ENCODE results near the gene PAX9.

PAX9 gene

GRCh38 chr14:36647824-36648753 lies 13.6 kb upstream of the PAX9 start:
- TF ChIP-seq, protein P1, sequence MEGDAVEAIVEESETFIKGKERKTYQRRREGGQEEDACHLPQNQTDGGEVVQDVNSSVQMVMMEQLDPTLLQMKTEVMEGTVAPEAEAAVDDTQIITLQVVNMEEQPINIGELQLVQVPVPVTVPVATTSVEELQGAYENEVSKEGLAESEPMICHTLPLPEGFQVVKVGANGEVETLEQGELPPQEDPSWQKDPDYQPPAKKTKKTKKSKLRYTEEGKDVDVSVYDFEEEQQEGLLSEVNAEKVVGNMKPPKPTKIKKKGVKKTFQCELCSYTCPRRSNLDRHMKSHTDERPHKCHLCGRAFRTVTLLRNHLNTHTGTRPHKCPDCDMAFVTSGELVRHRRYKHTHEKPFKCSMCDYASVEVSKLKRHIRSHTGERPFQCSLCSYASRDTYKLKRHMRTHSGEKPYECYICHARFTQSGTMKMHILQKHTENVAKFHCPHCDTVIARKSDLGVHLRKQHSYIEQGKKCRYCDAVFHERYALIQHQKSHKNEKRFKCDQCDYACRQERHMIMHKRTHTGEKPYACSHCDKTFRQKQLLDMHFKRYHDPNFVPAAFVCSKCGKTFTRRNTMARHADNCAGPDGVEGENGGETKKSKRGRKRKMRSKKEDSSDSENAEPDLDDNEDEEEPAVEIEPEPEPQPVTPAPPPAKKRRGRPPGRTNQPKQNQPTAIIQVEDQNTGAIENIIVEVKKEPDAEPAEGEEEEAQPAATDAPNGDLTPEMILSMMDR (IDR thresholded peaks at IDR 0.05; ENCODE audit: low read depth, low read length, poor library complexity, severe bottlenecking) = no peak
- TF ChIP-seq EZH2phosphoT487 (IDR thresholded peaks at IDR 0.05; ENCODE audit: borderline replicate concordance, low read length) = no peak
- Histone ChIP-seq H3K9me3 (ENCODE audit: control insufficient read depth, insufficient read depth, low read length) (peaks cover 3% of the 10 kb centered on the region; the same call in 1 of the 2 replicates), H3K9me2 (replicated peaks; ENCODE audit: control insufficient read depth, low read length) (no peaks in the 10 kb centered on the region), H3K4me3 (ENCODE audit: low read length) (no peak overlapping the region), H4K20me1 (ENCODE audit: control insufficient read depth, insufficient read depth, low read depth, low read length) (no peaks in the 10 kb centered on the region), H3K27me3 (ENCODE audit: control insufficient read depth, low read length) (no peaks in the 10 kb centered on the region), H3F3A (ENCODE audit: control insufficient read depth, insufficient read depth) (no peaks in the 10 kb centered on the region), H3K27ac (ENCODE audit: low read depth, low read length) (no peak overlapping the region), H3K79me2 (ENCODE audit: control insufficient read depth, low read length) (no peaks in the 10 kb centered on the region), H3K36me3 (ENCODE audit: control insufficient read depth, low read length) (no peaks in the 10 kb centered on the region), H3K4me1 (ENCODE audit: control insufficient read depth, low read length) (no peaks in the 10 kb centered on the region), H3K4me2 (ENCODE audit: low read length) (no peak overlapping the region)

DNA sequence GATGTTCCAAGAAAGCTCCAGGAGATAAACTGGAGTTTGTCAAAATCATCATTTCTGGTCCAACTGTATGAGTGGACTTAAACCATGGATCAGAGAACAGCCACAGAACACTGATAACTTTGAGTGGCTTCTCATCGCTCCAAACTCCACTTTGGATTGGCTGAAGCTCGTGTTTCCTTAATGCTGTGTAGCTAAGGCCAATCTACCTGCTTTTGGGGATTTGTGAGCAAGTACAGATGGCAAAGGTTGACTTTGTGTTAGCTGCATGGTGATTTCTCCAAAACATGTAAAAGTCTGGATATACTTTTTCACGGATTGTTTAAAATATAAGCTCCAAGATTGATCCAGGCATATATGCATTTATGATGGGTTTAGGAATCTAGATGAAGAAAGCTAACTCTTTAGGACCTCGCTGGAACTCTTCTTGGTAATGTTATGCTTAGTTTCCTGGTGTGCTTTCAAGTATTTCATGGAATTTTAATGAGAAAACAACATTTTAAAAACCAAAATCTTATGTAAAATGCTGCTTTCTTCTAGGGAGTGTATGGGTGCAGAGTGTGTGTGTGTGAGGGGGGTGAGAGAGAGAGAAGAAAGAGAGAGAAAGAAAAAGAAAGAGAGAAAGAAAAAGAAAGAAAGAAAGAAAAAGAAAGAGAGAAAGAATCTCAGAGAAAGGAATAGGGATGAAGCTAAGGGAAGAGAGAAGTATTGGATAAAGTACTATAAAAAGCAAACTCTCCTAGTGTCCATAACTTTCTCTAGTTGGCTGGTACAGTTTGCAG lies 11.6 kb upstream of the PAX9 start:
- no peaks in the 10 kb centered on the region for H3K9me2 ChIP-seq (replicated peaks; ENCODE audit: control insufficient read depth, low read length)
- no peaks in the 10 kb centered on the region for H4K20me1 ChIP-seq (ENCODE audit: control insufficient read depth, insufficient read depth, low read depth, low read length)
- H3K4me2 ChIP-seq (ENCODE audit: low read length) = no peak overlapping the region
- no peaks in the 10 kb centered on the region for H3K27me3 ChIP-seq (ENCODE audit: control insufficient read depth, low read length)
- no peaks in the 10 kb centered on the region for H3K79me2 ChIP-seq (ENCODE audit: control insufficient read depth, low read length)
- H3K27ac ChIP-seq (ENCODE audit: low read depth, low read length) = no peak overlapping the region
- TF ChIP-seq, protein P1 (IDR thresholded peaks at IDR 0.05; ENCODE audit: low read depth, low read length, poor library complexity, severe bottlenecking) = no peak
- TF ChIP-seq EZH2phosphoT487 (IDR thresholded peaks at IDR 0.05; ENCODE audit: borderline replicate concordance, low read length) = no peak
- no peaks in the 10 kb centered on the region for H3K36me3 ChIP-seq (ENCODE audit: control insufficient read depth, low read length)
- H3K4me1 ChIP-seq (ENCODE audit: control insufficient read depth, low read length) = no peaks in the 10 kb centered on the region
- peaks cover 3% of the 10 kb centered on the region; the same call in 1 of the 2 replicates for H3K9me3 ChIP-seq (ENCODE audit: control insufficient read depth, insufficient read depth, low read length)
- H3K4me3 ChIP-seq (ENCODE audit: low read length) = no peak overlapping the region
- no peaks in the 10 kb centered on the region for H3F3A ChIP-seq (ENCODE audit: control insufficient read depth, insufficient read depth)

GRCh38 chr14:36652542-36653201 lies 9.0 kb upstream of the PAX9 start:
- no peaks in the 10 kb centered on the region for H3K27me3 ChIP-seq (ENCODE audit: control insufficient read depth, low read length)
- H3K4me1 ChIP-seq (ENCODE audit: control insufficient read depth, low read length) = no peaks in the 10 kb centered on the region
- H3K36me3 ChIP-seq (ENCODE audit: control insufficient read depth, low read length) = no peaks in the 10 kb centered on the region
- no peaks in the 10 kb centered on the region for H3K79me2 ChIP-seq (ENCODE audit: control insufficient read depth, low read length)
- H4K20me1 ChIP-seq (ENCODE audit: control insufficient read depth, insufficient read depth, low read depth, low read length) = no peaks in the 10 kb centered on the region
- H3K27ac ChIP-seq (ENCODE audit: low read depth, low read length) = no peak overlapping the region
- TF ChIP-seq, protein P1 (IDR thresholded peaks at IDR 0.05; ENCODE audit: low read depth, low read length, poor library complexity, severe bottlenecking) = no peak
- TF ChIP-seq EZH2phosphoT487 (IDR thresholded peaks at IDR 0.05; ENCODE audit: borderline replicate concordance, low read length) = no peak
- no peak overlapping the region for H3K4me2 ChIP-seq (ENCODE audit: low read length)
- no peaks in the 10 kb centered on the region for H3F3A ChIP-seq (ENCODE audit: control insufficient read depth, insufficient read depth)
- peaks cover 10% of the 10 kb centered on the region; the same call in 1 of the 2 replicates for H3K9me3 ChIP-seq (ENCODE audit: control insufficient read depth, insufficient read depth, low read length)
- no peak overlapping the region for H3K4me3 ChIP-seq (ENCODE audit: low read length)
- no peaks in the 10 kb centered on the region for H3K9me2 ChIP-seq (replicated peaks; ENCODE audit: control insufficient read depth, low read length)

Data from DOHH2 (cell line).